GM19324 (cell line): ENCODE measurements around the gene DRD3.

Experiments
- ATAC-seq: cut with Tn5 transposase; IDR thresholded peaks from one replicate; pipeline ENCODE4 v1.9.1; 2021; ENCODE audit warnings: mild to moderate bottlenecking, moderate library complexity; ENCODE audit not compliant: unreplicated experiment, low FRiP score

Gene DRD3

GRCh38 chr3:114178770-114179368 lies at the start of gene DRD3:
Gene DRD3 (minus strand): TSS chr3:114179052. CDS start chr3:114171992, 7,060 bp downstream.
- no peak for ATAC-seq

- ATAC-seq = no peak
These were observed 48.2 kb upstream of the DRD3 start for GRCh38 chr3:114227076-114227475.

DNA sequence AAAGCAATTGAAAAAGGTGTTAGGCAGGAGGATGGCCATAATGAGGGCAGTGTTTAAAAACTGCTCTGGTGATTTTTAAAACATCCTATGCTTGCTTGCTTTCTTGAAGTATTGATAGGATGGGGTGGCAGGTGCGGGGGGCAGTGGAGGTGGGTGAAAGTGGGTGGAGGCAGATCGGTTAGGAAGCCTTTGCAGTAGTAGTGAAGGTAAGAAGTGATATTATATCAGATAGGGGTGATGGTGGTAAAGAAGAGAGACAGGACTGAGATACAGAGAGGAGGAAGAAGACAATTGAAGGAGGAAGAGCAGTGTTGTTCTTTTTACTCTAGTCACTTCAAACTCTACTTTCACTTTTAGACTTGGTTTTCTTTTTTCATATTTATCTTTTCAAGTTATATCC lies 47.5 kb upstream of the DRD3 start:
- ATAC-seq = no peak

DNA sequence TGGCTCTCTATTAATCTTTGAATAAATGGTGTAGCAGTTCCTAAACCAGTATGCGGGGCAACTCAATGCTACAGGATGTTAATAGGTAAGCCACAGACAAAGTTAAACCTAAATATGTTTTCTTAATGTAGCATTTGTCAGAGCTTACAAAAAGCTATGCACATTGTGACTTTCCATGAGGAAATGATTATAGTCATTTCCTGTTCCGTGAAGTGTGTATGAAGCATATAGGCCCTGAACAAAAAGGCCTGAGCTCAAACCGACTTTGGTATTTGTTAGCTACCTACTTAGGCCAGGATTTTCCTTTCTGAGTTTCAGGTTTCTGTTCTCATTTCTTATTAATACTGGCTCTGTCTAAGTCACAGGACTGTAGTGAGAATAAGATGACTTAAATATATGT lies 44.3 kb upstream of the DRD3 start:
- ATAC-seq = peak; percentile 70

- no peak for ATAC-seq
These were observed 43.0 kb upstream of the DRD3 start for GRCh38 chr3:114221881-114222264.

DNA sequence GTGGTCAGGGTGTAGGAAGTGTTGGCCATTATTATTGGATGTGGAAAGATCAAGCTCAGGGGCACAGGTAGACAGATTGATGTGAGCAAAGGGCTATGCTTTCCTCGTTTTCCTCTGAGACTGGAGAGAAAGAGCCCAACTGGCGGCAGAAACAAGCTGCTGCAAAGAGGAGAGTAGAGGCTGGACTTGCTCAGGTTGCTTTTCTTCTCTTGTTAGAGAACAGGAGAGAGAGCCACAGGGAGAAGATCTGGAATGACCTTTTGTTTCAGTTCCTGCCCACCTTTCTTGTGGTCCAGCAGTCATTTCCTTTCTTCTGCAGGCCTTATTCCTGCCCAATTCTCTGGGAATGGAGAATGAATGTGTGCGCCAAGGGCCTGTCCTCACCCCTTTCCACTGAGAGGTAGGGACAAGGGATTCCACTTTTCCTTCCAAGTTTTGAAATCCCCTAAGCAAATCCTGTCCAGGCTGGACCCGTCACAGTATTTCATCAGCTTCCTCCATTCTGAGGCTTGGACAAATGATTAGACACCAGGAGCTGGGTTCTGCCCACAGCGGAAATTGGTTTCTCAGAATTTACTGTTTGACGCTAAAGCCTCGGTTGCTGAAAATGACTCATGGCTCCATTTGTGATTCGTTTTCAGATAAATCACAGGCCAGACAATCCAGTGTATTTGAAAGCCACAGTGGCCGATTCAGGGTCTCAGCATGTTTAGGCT lies 42.5 kb upstream of the DRD3 start:
- no peak for ATAC-seq

DNA sequence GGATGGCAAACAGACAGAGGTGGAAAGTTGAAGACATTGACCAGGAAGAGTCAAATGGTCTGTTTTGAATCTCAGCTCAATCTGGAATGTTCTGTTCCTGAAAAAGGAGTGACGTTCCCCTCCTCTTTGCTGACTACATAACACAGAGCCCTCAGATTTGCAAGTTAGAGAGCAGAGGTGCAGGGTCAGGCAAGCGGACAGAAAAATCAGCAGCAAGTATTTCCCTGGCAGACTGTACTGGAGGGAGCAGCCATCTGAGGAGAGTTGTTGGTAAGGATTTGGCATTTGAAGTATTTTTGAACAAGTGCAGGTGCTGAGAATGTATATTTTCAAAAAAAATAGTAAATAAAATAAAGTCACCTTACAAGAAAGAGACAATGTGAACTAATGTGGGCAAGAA lies 40.9 kb upstream of the DRD3 start:
- no peak for ATAC-seq

DNA sequence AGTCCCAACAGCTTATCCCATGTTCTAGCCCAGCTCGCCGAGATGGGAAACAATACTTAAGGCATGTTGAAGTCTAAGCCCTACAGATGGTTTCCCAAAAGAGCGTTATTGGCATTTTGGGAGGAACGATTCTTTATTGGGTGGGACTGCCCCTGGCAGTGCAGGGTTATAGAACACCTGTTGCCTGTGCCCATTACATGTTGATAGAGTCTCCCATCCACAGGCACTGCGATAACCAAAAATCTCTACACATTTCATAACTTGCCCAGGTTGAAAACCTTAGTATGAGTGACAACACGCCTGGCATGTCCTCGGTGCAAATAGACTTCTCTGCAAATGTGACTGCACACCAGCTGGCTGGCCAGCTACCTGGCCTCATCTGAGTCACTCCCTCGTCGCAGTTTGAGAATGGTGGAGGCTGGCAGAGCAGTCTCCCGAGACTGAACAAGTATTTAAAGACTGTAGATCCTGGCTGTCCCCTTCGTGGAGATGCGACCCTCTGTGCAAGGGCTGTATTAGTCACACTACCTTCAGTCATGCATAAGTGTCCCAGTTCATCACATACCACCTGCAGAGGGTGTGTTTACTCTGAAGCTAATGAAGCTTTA lies 39.8 kb upstream of the DRD3 start:
- ATAC-seq = no peak

DNA sequence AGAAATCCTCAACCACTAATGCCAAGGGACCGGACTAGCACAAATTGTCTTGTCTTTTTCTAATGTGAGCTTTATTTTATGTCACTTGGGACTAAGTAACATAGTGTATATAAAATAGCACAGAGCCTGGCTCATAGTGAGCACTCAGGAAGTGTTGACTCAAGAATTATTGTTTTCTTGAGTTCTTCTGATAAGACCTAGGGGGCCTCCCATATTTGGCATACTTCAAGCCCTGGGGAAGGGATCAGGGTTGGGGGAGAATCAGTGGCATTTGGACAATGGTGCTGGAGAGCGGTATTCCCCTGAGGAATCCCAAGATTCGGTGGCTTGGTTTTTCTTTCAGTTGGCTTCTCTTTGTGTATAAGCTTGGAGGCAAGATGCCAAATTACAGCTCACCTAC lies 39.2 kb upstream of the DRD3 start:
- ATAC-seq = no peak

GRCh38 chr3:114217266-114217665 lies 38.4 kb upstream of the DRD3 start:
- no peak for ATAC-seq

DNA sequence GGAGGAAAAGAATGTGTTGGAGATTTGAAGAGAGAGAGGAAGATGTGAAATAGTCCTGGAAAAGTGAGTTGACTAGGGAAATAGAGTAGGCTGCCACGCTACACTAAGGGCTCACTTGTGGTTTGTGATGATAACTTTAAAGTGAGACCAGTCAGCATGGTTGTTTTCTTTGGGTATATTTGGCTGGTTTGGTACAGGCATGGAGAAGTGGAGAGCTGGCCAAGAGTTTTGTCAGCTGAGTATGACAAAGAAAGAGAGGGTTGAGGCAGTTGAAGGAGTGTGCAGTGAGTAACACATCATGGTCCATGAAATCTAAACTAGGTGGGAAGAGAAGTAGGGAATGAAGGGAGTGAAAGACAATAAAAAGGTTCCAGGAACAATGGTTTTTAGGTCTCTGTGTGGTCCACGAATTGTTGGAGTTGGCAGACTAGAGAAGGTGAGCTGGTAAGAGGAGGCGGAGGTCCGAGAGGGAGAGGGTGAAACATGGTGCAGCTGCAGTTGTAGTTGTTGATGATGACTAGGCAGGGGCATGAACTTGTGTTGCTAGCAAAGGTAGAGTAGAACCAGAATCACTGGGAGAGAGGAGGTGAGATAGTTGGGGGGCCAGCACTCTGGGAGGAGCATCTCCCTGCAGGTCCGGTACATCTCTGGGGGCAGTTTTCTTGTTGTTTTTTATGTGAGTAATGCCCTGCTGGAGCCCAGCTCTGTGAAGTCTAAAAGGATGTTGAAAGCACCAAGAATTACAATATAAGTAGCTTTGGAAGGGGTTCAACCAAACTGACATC lies 37.5 kb upstream of the DRD3 start:
- ATAC-seq = no peak

GRCh38 chr3:114214542-114215341 lies 35.9 kb upstream of the DRD3 start:
- ATAC-seq = no peak

GRCh38 chr3:114213627-114214541 lies 35.0 kb upstream of the DRD3 start:
- ATAC-seq = peak; percentile 88

GRCh38 chr3:114213292-114213626 lies 34.4 kb upstream of the DRD3 start:
- ATAC-seq = no peak

- ATAC-seq = no peak
These were observed 33.8 kb upstream of the DRD3 start for GRCh38 chr3:114212646-114213045.

- peak; percentile 75 for ATAC-seq
These were observed 28.9 kb upstream of the DRD3 start for GRCh38 chr3:114207768-114208167.

DNA sequence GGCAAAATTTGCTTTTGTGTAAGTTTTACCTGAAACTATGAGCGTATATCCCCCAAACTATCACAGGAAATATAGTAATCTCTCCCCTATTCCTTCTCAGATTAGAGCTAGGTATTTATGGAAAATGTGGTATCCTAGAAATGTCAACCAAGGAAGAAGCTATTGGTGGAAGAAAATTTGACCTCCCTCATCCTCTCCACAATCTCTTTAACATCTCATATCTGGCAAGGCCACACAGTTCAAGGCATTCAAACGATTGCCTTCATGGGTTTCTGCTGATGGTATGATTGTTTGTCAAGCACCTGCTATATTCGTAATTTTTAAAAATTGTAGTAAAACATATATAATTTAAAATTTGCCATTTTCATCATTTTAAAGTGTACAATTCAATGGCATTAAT lies 27.5 kb upstream of the DRD3 start:
- no peak for ATAC-seq

GRCh38 chr3:114205541-114205940 lies 26.7 kb upstream of the DRD3 start:
- ATAC-seq = no peak

- no peak for ATAC-seq
These were observed 15.9 kb upstream of the DRD3 start for GRCh38 chr3:114194750-114195149.

GRCh38 chr3:114192136-114192535 lies 13.3 kb upstream of the DRD3 start:
- ATAC-seq = no peak
